ENCODE results near the gene NYNRIN.
"Not testable (repeated sequence)": the region's sequence is repeated elsewhere in the genome, so short reads cannot be mapped to it uniquely, and the experiment has no call there.

The NYNRIN gene

GRCh38 chr14:24398653-24399446, at the start of gene NYNRIN:
Gene NYNRIN, plus strand, starts transcription at chr14:24399003. Its CDS starts 244 bp downstream, at chr14:24399247.
- peak; percentile 90 for DNase-seq

DNA sequence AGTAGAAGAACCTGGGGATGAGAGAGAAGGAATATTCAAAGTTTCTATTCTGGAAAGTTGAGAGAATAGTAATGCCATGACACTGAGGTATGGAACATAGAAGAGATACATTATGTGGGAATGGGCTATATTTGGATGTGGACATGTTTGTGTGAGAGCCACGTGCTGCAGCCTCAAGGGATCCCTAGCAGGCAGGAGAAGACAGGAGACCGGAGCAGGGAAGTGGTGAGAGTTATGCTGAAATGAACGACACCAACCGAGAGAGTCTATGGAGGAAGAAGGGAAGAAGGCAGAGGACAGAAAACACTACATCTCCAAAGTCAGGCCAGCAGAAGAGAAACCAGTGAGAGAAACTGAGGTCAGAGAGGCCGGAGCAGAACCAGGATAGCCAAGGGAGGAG, 49.1 kb upstream of the NYNRIN start:
- no peak for DNase-seq

GRCh38 chr14:24351517-24351916, 47.3 kb upstream of the NYNRIN start:
- DNase-seq: no peak

GRCh38 chr14:24353559-24354481, 45.0 kb upstream of the NYNRIN start:
- no peak for DNase-seq

DNA sequence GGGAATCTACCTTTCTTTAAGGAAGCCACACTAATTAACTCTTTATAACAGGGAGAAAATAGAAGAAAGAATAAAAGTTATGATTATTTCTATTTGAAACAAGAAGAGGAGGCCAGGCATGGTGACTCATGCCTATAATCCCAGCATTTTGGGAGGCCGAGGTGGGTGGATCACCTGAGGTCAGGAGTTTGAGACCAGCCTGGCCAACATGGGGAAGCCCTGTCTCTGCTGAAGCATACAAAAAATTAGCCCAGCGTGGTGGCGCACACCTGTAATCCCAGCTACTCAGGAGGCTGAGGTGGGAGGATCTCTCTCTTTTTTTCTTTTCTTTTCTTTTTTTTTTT, 44.3 kb upstream of the NYNRIN start:
- DNase-seq: not testable (repeated sequence)

GRCh38 chr14:24355009-24355408, 43.8 kb upstream of the NYNRIN start:
- DNase-seq: no peak

DNA sequence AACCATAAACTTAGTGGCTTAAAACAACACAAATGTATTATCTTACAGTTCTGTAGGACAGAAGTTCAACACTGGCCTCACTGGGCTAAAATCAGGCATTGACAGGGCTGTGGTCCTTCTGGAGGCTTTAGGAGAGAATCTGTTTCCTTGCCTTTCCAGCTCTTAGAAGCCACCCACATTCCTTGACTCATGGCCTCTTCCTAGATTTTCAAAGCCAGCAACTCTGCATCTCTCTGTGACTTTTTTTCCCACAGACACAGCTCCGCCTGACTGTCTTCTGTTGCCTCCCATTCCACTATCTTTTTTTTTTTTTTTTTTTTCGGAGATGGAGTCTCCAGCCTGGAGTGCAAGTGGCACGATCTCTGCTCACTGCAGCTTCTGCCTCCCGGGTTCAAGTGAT, 42.6 kb upstream of the NYNRIN start:
- no peak for DNase-seq

- no peak for DNase-seq
Measured at GRCh38 chr14:24360281-24360680, 38.5 kb upstream of the NYNRIN start.

- no peak for DNase-seq
Measured at GRCh38 chr14:24361326-24361725, 37.5 kb upstream of the NYNRIN start.

DNA sequence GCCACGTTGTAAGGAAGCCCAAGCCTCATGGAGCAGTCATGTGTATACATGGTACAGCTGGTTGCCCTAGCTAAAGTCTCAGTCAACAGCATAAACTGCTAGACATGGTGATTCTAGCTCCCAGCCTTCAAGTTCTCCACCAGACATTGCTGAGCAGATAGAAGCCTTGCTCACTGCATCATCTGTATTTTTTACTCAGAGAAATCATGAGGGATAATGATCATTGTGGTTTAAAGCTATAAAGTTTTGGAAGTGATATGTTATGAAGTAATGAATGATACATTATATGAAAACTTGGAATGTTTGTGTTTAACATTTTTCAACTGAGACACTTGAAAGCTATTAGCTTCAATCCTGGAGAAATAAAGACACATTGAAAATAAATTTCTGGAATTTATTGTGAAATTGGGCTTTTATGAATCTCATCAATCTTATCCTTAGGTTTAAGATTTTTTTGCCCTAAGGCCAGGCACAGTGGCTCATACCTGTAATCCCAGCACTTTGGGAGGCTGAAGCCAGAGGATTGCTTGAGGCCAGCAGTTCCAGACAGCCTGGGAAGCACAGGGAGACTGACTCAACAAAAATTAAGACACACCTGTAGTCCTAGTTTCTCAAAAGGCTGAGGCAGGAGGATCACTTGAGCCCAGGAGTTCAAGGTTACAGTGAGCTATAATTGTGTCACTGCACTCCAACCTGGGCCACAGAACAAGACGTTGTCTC, 36.4 kb upstream of the NYNRIN start:
- no peak for DNase-seq

GRCh38 chr14:24363401-24363800, 35.4 kb upstream of the NYNRIN start:
- DNase-seq: no peak

- DNase-seq: no peak
Measured at GRCh38 chr14:24364841-24365240, 34.0 kb upstream of the NYNRIN start.

DNA sequence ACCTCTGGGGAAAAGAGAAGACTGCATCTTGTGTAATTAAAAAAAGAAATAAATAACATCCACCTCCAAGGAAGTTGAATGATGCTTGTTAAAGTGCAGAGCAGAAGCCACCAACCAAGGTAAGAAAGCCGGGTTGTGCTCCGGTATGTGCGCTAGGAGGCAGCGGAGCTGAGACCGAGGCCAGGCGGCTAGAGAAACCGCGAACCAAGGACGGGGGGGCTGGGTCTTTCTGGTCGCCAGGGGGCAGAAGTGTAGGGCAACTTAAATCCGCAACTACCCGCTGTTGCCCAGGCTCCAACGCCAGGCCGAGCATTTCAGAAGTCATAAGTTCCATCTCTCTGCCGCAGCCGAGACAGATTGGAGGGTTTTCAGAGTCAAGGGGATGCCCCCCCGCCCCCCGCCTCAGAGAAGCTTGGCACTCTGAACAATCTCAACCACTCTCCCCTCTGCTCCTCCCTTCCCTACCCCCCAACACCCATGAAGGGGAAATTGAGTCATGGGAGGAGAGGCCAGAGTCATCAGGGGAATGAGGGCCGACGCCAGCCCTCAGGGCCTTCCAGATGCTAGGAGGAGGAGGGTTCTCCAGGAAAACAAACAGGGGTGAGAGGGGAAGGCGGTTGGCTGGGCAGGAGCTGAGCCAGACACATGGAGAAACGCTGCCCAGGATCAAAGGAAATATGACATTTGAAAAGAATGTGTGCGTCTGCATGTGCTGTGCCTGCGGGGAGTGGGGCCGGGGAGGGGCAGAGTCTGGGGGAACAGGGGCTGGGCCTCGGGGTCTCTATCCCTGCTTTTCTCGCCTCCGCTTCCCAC, 33.0 kb upstream of the NYNRIN start:
- peak; percentile 92 for DNase-seq

GRCh38 chr14:24366413-24366720, 32.4 kb upstream of the NYNRIN start:
- DNase-seq: no peak

DNA sequence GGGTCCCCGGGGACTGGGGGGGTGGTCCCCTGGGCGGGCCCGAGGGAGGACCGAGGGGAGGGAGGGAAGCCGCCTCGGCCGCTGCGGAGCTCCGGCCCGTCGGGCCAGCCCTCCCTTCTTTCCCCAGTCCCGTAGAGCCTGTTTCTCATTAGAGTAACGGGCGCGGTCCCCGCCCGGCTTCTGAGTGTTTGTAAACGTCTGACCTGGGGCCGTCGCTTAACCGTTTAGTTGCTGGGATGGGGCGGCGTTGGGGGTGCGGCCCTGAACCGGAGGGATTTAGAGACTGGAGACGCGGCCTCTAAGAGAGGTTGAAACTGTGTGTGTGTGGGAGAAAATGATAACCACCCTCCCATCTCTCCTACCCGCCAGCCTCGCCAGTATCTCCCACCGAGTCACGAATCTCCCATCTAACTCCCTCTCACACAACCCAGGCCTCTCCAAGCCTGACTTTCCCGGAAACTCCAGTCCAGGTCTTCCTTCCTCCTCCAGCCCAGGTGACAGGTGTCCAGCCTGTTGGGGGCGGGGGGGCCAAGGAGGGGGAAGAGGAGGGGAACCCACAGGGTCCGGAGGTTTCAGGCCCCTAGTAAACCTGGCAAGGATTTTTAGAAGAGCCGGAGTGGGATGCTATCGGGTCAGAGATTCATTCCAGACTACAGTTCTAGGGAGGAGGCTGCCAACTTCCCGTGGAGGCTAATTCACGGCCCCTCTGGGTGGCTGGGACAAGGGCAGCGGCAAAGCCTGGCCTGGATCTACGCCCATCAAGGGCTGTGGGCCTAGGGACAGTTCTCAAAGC, 31.9 kb upstream of the NYNRIN start:
- DNase-seq: peak; percentile 94

DNA sequence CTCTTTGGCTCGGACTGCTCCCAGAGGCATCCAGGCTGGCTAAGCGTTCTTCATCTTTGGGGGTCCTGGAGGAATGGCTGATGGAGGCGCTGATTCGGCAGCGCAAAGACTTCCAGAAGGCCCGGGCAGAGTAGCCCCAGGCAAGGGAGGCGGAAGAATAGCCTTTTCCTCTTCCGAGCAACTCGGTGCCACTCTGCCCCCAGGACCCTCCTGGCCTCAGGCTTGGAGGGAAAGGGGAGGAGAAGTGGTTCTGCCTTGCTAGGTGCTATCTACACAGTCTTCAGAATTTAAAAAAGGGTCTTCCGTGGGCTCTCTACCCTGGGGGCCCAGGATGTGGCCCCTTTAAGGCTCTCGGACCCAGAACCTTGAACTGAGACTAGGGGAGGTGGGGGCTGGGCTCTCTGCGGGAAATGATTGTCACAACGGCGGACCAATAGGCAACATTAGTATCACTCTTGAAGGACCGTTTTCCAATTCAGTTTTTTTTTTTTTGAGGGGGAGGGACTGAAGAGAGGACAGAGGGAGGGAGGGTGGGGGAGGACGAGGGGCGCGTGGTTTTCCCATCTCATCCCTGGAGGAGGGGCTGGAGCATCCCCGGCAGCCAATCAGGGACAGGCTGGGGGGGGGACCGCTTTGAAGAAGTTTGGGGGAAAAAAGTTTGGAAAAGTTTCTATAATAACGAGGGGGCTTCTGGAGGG, 31.1 kb upstream of the NYNRIN start, which contains the start of gene NFATC4:
Gene NFATC4, plus strand, starts transcription at position 671 of the 698 bp plus-strand sequence. CDS start 157 bp downstream, outside the sequence.
- peak; percentile 94 for DNase-seq

DNA sequence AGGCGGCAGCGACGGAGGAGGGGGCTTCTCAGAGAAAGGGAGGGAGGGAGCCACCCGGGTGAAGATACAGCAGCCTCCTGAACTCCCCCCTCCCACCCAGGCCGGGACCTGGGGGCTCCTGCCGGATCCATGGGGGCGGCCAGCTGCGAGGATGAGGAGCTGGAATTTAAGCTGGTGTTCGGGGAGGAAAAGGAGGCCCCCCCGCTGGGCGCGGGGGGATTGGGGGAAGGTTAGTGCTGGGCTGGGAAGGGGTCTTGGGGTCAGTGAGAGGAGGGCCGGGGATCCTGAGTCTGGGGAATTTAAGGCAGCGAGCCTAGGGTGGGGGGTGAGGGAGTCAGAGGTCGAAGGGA, 30.6 kb upstream of the NYNRIN start:
- DNase-seq: no peak

DNA sequence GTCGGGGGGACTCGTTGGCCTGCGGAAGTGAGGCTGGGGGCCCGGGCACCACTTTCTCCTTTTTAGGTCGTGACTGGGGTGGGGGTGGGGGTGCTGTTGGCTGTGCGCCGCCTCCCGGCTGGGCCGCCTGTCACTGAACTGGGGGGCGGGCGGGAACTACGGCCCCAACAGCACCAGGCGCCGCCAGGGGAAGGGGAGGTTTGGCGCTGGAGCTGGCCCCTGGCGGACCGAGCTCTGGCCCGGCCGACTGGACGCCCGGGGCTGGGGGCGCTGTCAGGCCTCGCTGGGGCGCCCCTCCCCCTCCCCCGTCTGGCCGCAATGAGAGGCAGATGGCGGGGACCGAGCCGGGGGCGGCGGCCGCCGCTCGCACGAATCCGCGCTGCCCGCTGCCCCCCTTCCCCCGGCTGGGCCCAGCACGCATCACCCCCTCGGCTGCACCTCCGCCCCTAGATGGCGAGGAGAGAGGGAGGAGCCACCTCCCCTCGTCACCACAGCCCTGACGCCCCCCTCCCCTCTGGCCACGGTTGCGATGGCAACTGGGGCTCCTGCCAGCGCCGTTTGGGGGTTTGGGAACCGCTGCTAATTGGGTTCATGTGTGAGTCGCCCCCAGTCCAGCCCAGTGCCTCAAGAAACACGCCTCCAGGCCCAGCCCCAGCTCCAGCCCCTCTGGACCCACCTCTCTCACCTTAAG, 30.1 kb upstream of the NYNRIN start:
- DNase-seq: peak; percentile 93

- DNase-seq: peak; percentile 49
Measured at GRCh38 chr14:24369463-24369862, 29.3 kb upstream of the NYNRIN start.

- no peak for DNase-seq
Measured at GRCh38 chr14:24369907-24370687, 28.7 kb upstream of the NYNRIN start.

Measured in femur (tissue), 1 donor.